Smooth muscle cell (in vitro differentiated cells): ENCODE results near the gene INPP4B. TPM values are rescaled to one million over a fixed set of nuclear protein-coding genes. Genes with fewer than 3 reads are reported as not detected.

Source experiments
- DNase-seq: peaks from one replicate; lab custom pipeline; 2025; ENCODE audit not compliant: unreplicated experiment; lab: John Stamatoyannopoulos, UW
- H2AFZ ChIP-seq: fragments of 200-600 bp; sonication (generic); 2 replicates; pipeline ENCODE4 v1.6.0; 2016; ENCODE audit warnings: antibody characterized with exemption, low read depth, mild to moderate bottlenecking
- H3F3A ChIP-seq: fragments of 200-600 bp; sonication (generic); 2 replicates; pipeline ENCODE4 v1.6.0; 2017; ENCODE audit warnings: antibody characterized with exemption, low read depth
- H3K27ac ChIP-seq: fragments of 200-600 bp; sonication (generic); 2 replicates; pipeline ENCODE4 v1.5.1; 2016; ENCODE audit warnings: low read depth, mild to moderate bottlenecking
- H3K27me3 ChIP-seq: fragments of 200-600 bp; sonication (generic); 2 replicates; pipeline ENCODE4 v1.6.1; 2016; ENCODE audit warnings: low read depth, mild to moderate bottlenecking
- H3K36me3 ChIP-seq: fragments of 200-600 bp; sonication (generic); 2 replicates; pipeline ENCODE4 v1.5.1; 2016; ENCODE audit warnings: low read depth
- H3K4me1 ChIP-seq: fragments of 200-600 bp; sonication (generic); 2 replicates; pipeline ENCODE4 v1.5.1; 2016; ENCODE audit warnings: low read depth
- H3K4me2 ChIP-seq: fragments of 200-600 bp; sonication (generic); 2 replicates; pipeline ENCODE4 v1.6.0; 2016; ENCODE audit warnings: mild to moderate bottlenecking
- H3K4me3 ChIP-seq: fragments of 200-600 bp; sonication (generic); 2 replicates; pipeline ENCODE4 v1.5.1; 2016; ENCODE audit warnings: mild to moderate bottlenecking
- H3K79me2 ChIP-seq: fragments of 200-600 bp; sonication (generic); 2 replicates; pipeline ENCODE4 v1.6.0; 2016; ENCODE audit warnings: low read depth, mild to moderate bottlenecking
- H3K9ac ChIP-seq: fragments of 200-600 bp; sonication (generic); 2 replicates; pipeline ENCODE4 v1.6.0; 2016; ENCODE audit warnings: low read depth
- H3K9me3 ChIP-seq: fragments of 200-600 bp; sonication (generic); replicated peaks from 2 replicates; pipeline ENCODE4 v1.5.1; 2016; ENCODE audit warnings: low read depth
- H4K20me1 ChIP-seq: fragments of 200-600 bp; sonication (generic); 2 replicates; pipeline ENCODE4 v1.6.0; 2016; ENCODE audit warnings: low read depth
- CTCF ChIP-seq: fragments of 200-600 bp; sonication (generic); IDR thresholded peaks from 2 replicates; pipeline ENCODE4 v1.5.1; 2017; ENCODE audit warnings: borderline replicate concordance, mild to moderate bottlenecking, antibody characterized with exemption; ENCODE audit not compliant: insufficient read depth, poor library complexity, severe bottlenecking
- WGBS: methylation state at CpG from one replicate; pipeline ENCODE4 v1.1.7; 2016; ENCODE audit warnings: low lambda C conversion rate; 5-methylcytosine and 5-hydroxymethylcytosine counted together
- polyA plus RNA-seq: library from polyadenylated mRNA; unstranded; fragments of >200 nt; fragmentation: Nextera tagmentation; extraction: Ambion mirVana; gene quantifications from 2 replicates; pipeline ENCODE4 v1.2.1, GENCODE V29; 2016
- total RNA-seq: library from RNA; depleted of rRNA; stranded (reverse); fragments of >200 nt; gene quantifications from 2 replicates; pipeline ENCODE4 v1.2.3, GENCODE V29; 2014

The INPP4B gene
- total and polyA plus RNA-seq, 2 experiments from 2014 or later, result 2.0 to 10.9 TPM

DNA sequence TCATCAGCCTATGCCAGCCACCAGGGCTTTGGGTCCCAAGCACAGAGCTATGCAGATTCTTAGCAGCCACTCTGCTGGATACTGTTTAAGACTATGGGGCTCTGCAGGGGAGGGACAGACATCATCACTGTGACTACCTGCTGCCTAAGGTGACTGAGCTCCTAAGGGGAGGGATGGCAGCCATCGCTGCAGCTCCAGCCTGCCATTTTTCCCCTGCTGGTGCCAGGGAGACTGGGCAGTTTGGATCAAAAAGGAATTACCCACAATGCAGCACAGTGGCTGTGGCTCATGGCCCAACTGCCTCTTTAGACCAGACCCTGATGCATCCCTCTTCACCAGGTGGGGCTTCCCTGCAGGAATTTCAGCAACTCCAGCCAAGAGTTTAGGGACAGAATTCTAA is 28.6 kb upstream of the INPP4B start:
- no peaks in the 10 kb centered on the region for H3K79me2 ChIP-seq
- H3K9me3 ChIP-seq, result no peaks in the 10 kb centered on the region
- H3K27ac ChIP-seq, result no peak overlapping the region
- no peak for DNase-seq
- H3K4me3 ChIP-seq, result no peak overlapping the region
- TF ChIP-seq CTCF, result no peak
- no peaks in the 10 kb centered on the region for H4K20me1 ChIP-seq
- no peaks in the 10 kb centered on the region for H3K27me3 ChIP-seq
- H3F3A ChIP-seq, result no peaks in the 10 kb centered on the region
- H3K4me1 ChIP-seq, result no peaks in the 10 kb centered on the region
- no peak overlapping the region for H3K9ac ChIP-seq
- 86% methylated on average over 1 of the region's 1 CpG for WGBS
- H2AFZ ChIP-seq, result no peak overlapping the region
- no peak overlapping the region for H3K4me2 ChIP-seq
- no peaks in the 10 kb centered on the region for H3K36me3 ChIP-seq

DNA sequence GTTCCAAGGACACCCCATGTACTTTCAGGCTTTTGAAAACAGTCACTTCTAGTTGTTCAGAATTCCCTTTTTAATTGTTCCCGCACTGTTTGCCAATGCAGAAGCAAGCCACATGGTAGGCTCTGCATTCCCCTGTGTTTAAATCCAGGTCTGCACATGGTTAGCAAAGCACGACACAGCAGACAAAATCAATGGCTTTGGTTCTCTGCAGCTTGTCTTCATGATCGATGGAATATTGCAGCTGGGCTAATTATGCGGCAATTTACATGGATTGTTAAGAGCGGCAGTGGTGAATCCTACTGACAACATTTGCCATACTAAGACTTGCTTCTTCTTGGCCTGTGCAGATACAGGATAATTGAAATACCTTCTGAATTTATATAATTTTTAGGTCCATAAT is 20.6 kb upstream of the INPP4B start:
- H3K79me2 ChIP-seq, result no peaks in the 10 kb centered on the region
- no peak overlapping the region for H3K4me3 ChIP-seq
- WGBS, result 90% methylated on average over 5 of the region's 5 CpGs
- H3K27ac ChIP-seq, result no peak overlapping the region
- H3K9ac ChIP-seq, result no peak overlapping the region
- H2AFZ ChIP-seq, result no peak overlapping the region
- no peaks in the 10 kb centered on the region for H3K9me3 ChIP-seq
- H4K20me1 ChIP-seq, result no peaks in the 10 kb centered on the region
- H3K36me3 ChIP-seq, result no peaks in the 10 kb centered on the region
- no peaks in the 10 kb centered on the region for H3K4me1 ChIP-seq
- DNase-seq, result no peak
- H3F3A ChIP-seq, result no peaks in the 10 kb centered on the region
- TF ChIP-seq CTCF, result no peak
- H3K27me3 ChIP-seq, result no peaks in the 10 kb centered on the region
- no peak overlapping the region for H3K4me2 ChIP-seq

- Histone ChIP-seq H3K9me3 (no peaks in the 10 kb centered on the region), H3K27me3 (no peaks in the 10 kb centered on the region), H3K4me2 (no peak overlapping the region), H3F3A (no peaks in the 10 kb centered on the region), H4K20me1 (no peaks in the 10 kb centered on the region), H3K27ac (no peak overlapping the region), H3K4me1 (no peaks in the 10 kb centered on the region), H3K79me2 (no peaks in the 10 kb centered on the region), H3K9ac (no peak overlapping the region), H2AFZ (no peak overlapping the region), H3K36me3 (no peaks in the 10 kb centered on the region), H3K4me3 (no peak overlapping the region)
- DNase-seq, result no peak
- 95% methylated on average over 1 of the region's 1 CpG for WGBS
- TF ChIP-seq CTCF, result no peak
These were observed 15.2 kb upstream of the INPP4B start for GRCh38 chr4:142861351-142861750.

GRCh38 chr4:142858965-142859364 is 12.9 kb upstream of the INPP4B start:
- Histone ChIP-seq H3K4me1 (no peaks in the 10 kb centered on the region), H3K9me3 (no peaks in the 10 kb centered on the region), H3K4me3 (no peak overlapping the region), H3K27me3 (no peaks in the 10 kb centered on the region), H3F3A (no peaks in the 10 kb centered on the region), H3K79me2 (no peaks in the 10 kb centered on the region), H3K4me2 (no peak overlapping the region), H3K9ac (no peak overlapping the region), H4K20me1 (no peaks in the 10 kb centered on the region), H2AFZ (no peak overlapping the region), H3K36me3 (no peaks in the 10 kb centered on the region), H3K27ac (no peak overlapping the region)
- DNase-seq, result no peak
- TF ChIP-seq CTCF, result no peak
